CD14-positive monocyte (primary cell): Measurements from ENCODE around the gene TMOD3. TPM values are rescaled to one million over a fixed set of nuclear protein-coding genes. Genes with fewer than 3 reads are reported as not detected.

Experiments used
- DNase-seq, 3 donors: peaks; one replicate each; pipeline ENCODE4 v3.0.0-alpha.2; 2011 to 2022
- H2AFZ ChIP-seq: 2 replicates; pipeline ENCODE4 v1.6.0; 2012; ENCODE audit warnings: mild to moderate bottlenecking, low read depth, low read length, inconsistent platforms; ENCODE audit not compliant: insufficient read depth, poor library complexity, severe bottlenecking
- H3K27ac ChIP-seq, 2 donors: 1 replicate in 1 of 2; 2 replicates in 1 of 2; pipeline ENCODE4 v1.5.1; 2012 to 2013; ENCODE audit warnings: low read length in 2 of 2, control low read depth in 1 of 2, inconsistent platforms in 1 of 2, low read depth in 1 of 2, mild to moderate bottlenecking in 1 of 2
- H3K27me3 ChIP-seq, 2 donors: one replicate each; pipeline versions ENCODE4 v1.6.0 to v1.6.1; 2011 to 2013; ENCODE audit warnings: low read length in 2 of 2; ENCODE audit not compliant: control insufficient read depth in 2 of 2, insufficient read depth in 2 of 2
- H3K36me3 ChIP-seq, 2 donors: replicated peaks in 1 of 2; 1 replicate in 1 of 2; 2 replicates in 1 of 2; pipeline versions ENCODE4 v1.5.1 to v1.6.1; 2012 to 2013; ENCODE audit warnings: low read length in 2 of 2, control low read depth in 1 of 2, inconsistent platforms in 1 of 2, mild to moderate bottlenecking in 1 of 2; ENCODE audit not compliant: insufficient read depth in 2 of 2, control insufficient read depth in 1 of 2
- H3K4me1 ChIP-seq, 2 donors: 1 replicate in 1 of 2; 2 replicates in 1 of 2; pipeline versions ENCODE4 v1.5.1 to v1.6.1; 2012 to 2013; ENCODE audit warnings: low read length in 2 of 2, control low read depth in 1 of 2, inconsistent platforms in 1 of 2, mild to moderate bottlenecking in 1 of 2, moderate library complexity in 1 of 2; ENCODE audit not compliant: insufficient read depth in 2 of 2, control insufficient read depth in 1 of 2
- H3K4me2 ChIP-seq: replicated peaks from 2 replicates; pipeline ENCODE3; 2012; ENCODE audit warnings: low read length, moderate library complexity, mild to moderate bottlenecking; ENCODE audit not compliant: poor library complexity, severe bottlenecking; ENCODE audit errors: extremely low read depth
- H3K4me3 ChIP-seq, 3 experiments: fragments of 200-600 bp in 1 of 3; sonication (generic) in 1 of 3; replicated peaks in 1 of 3; 1 replicate in 2 of 3; 2 replicates in 1 of 3; pipeline ENCODE4 v1.5.1; 2011 to 2013; ENCODE audit warnings: low read length in 3 of 3, mild to moderate bottlenecking in 3 of 3, control low read depth in 2 of 3, low read depth in 2 of 3, inconsistent platforms in 1 of 3, moderate library complexity in 1 of 3
- H3K79me2 ChIP-seq: 2 replicates; pipeline ENCODE4 v1.6.0; 2012; ENCODE audit warnings: mild to moderate bottlenecking, control low read depth, inconsistent platforms, low read length, moderate library complexity; ENCODE audit not compliant: insufficient read depth
- H3K9ac ChIP-seq: 2 replicates; pipeline ENCODE4 v1.6.0; 2017; ENCODE audit warnings: low read length, mild to moderate bottlenecking; ENCODE audit not compliant: insufficient read depth, poor library complexity, severe bottlenecking
- H3K9me3 ChIP-seq, 2 donors: replicated peaks in 1 of 2; 1 replicate in 1 of 2; 2 replicates in 1 of 2; pipeline versions ENCODE4 v1.5.1 to v1.6.1; 2012 to 2013; ENCODE audit warnings: low read length in 2 of 2, control low read depth in 1 of 2; ENCODE audit not compliant: control insufficient read depth in 1 of 2, insufficient read depth in 1 of 2
- H4K20me1 ChIP-seq: 2 replicates; pipeline ENCODE4 v1.6.0; 2012; ENCODE audit warnings: mild to moderate bottlenecking, low read length, control low read depth, moderate library complexity; ENCODE audit not compliant: insufficient read depth
- H3K27ac Mint-ChIP-seq, 7 donors: one replicate each; pipeline ENCODE4 v1.8.0; 2020; ENCODE audit warnings: mild to moderate bottlenecking in 7 of 7, mixed read lengths in 7 of 7, moderate library complexity in 6 of 7, inconsistent platforms in 2 of 7
- H3K27me3 Mint-ChIP-seq, 3 donors: one replicate each; pipeline ENCODE4 v1.8.0; 2021 to 2022; ENCODE audit warnings: low read depth in 3 of 3, mild to moderate bottlenecking in 3 of 3, mixed read lengths in 3 of 3, moderate library complexity in 3 of 3, inconsistent platforms in 1 of 3
- H3K36me3 Mint-ChIP-seq, 2 donors: one replicate each; pipeline ENCODE4 v1.8.0; 2020; ENCODE audit warnings: mixed read lengths in 2 of 2, inconsistent platforms in 1 of 2, mild to moderate bottlenecking in 1 of 2
- H3K4me1 Mint-ChIP-seq: one replicate; pipeline ENCODE4 v1.8.0; 2020; ENCODE audit warnings: mild to moderate bottlenecking, mixed read lengths
- H3K4me3 Mint-ChIP-seq, 2 donors: one replicate each; pipeline ENCODE4 v1.8.0; 2020; ENCODE audit warnings: mild to moderate bottlenecking in 2 of 2, mixed read lengths in 2 of 2, moderate library complexity in 1 of 2
- H3K9me3 Mint-ChIP-seq, 7 donors: one replicate each; pipeline ENCODE4 v1.8.0; 2020 to 2022; ENCODE audit warnings: mixed read lengths in 7 of 7, mild to moderate bottlenecking in 6 of 7, moderate library complexity in 6 of 7, inconsistent platforms in 2 of 7
- WGBS: methylation state at CpG from one replicate; pipeline ENCODE4 v1.1.5; 2013; ENCODE audit warnings: missing lambda C conversion rate; ENCODE audit not compliant: insufficient coverage; 5-methylcytosine and 5-hydroxymethylcytosine counted together
- intact Hi-C, 2 donors: fragments of 100-400 bp; cut with micrococcal nuclease; formaldehyde crosslinking; loops; one replicate each; pipeline versions ENCODE4 v1.15.0 to v1.15.1; 2023
- polyA plus RNA-seq, 3 donors: library from polyadenylated mRNA; depleted of rRNA in 1 of 3; unstranded in 2 of 3; stranded (reverse) in 1 of 3; fragments of 300-500 nt in 2 of 3; fragments of >200 nt in 1 of 3; fragmentation: Illumina TruSeq in 2 of 3; gene quantifications; 1 replicate in 2 of 3; 2 replicates in 1 of 3; pipeline ENCODE4 v1.2.3, GENCODE V29; 2012 to 2021
- TF ChIP-seq, protein P1 (sequence below): fragments of 200-600 bp; IDR thresholded peaks from one replicate; pipeline ENCODE4 v1.8.0; 2022; ENCODE audit warnings: antibody characterized with exemption, mild to moderate bottlenecking

Gene TMOD3
- polyA plus RNA-seq, 3 donors: 7.7 to 34.8 (median 27.8) TPM

DNA sequence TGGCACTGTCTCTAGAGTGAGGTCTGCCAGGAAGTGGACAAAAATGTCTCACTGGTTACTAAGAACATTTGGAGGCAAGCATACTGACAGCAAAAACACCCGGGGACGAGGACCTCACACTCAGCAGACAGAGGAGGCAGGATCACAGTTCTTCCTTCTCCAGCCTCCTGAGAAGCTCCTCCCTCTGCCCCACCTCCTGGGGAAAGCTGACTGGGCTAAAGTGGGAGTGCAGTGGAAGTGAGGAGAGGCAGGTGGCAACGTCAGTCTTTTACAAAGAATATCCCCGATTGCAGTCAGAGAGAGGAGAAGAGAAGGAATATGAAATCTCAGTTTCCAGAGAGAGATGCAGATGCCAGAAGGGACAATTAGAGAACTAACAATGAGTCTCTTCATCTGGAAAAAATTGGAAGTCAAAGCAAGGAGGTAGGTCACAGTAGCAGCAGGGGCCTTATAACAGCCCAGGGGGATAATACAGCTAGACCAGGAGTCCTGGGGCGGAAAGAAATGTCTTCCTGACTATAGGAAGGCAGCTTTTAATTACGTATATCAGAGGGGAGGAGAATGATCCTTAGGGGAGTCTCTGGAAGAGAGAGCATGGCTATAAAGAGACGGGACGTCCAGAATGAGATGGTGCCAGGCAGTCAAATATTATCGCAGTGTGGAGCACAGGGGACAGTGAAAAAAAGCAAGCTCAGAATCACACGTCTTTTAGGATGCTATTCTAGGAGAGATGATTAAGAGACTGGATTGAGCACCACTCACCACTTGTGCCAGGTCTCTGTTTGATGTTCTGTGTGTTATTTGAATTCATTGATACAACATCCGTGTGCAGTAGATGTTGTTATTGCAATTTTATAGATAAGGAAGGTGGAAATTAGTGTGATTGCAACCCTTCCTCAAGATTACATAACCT lies 95.0 kb downstream of the TMOD3 start:
- DNase-seq: no peak
- Histone ChIP-seq H4K20me1 (no peaks in the 10 kb centered on the region), H3K4me1 (no peaks in the 10 kb centered on the region), H3K27ac (no peak overlapping the region), H3K4me3 (no peak overlapping the region), H2AFZ (no peak overlapping the region), H3K9me3 (no peaks in the 10 kb centered on the region), H3K79me2 (no peaks in the 10 kb centered on the region), H3K27me3 (no peaks in the 10 kb centered on the region), H3K4me2 (no peak overlapping the region), H3K9ac (no peak overlapping the region), H3K36me3 (peaks cover 54 to 95% of the 10 kb centered on the region in 2 donors)
- peak overlapping the region in 2 of 7 donors; percentile 1 to 14 for H3K27ac Mint-ChIP-seq
- intact Hi-C loops: no loop called here
- 97% methylated on average over 7 of the region's 11 CpGs for WGBS
- TF ChIP-seq, protein P1, sequence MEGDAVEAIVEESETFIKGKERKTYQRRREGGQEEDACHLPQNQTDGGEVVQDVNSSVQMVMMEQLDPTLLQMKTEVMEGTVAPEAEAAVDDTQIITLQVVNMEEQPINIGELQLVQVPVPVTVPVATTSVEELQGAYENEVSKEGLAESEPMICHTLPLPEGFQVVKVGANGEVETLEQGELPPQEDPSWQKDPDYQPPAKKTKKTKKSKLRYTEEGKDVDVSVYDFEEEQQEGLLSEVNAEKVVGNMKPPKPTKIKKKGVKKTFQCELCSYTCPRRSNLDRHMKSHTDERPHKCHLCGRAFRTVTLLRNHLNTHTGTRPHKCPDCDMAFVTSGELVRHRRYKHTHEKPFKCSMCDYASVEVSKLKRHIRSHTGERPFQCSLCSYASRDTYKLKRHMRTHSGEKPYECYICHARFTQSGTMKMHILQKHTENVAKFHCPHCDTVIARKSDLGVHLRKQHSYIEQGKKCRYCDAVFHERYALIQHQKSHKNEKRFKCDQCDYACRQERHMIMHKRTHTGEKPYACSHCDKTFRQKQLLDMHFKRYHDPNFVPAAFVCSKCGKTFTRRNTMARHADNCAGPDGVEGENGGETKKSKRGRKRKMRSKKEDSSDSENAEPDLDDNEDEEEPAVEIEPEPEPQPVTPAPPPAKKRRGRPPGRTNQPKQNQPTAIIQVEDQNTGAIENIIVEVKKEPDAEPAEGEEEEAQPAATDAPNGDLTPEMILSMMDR: no peak
- peaks cover 59 to 85% of the 10 kb centered on the region in 2 donors for H3K36me3 Mint-ChIP-seq
- H3K4me3 Mint-ChIP-seq: no peak overlapping the region
- H3K9me3 Mint-ChIP-seq: no peaks in the 10 kb centered on the region
- H3K27me3 Mint-ChIP-seq: no peaks in the 10 kb centered on the region
- no peaks in the 10 kb centered on the region for H3K4me1 Mint-ChIP-seq

DNA sequence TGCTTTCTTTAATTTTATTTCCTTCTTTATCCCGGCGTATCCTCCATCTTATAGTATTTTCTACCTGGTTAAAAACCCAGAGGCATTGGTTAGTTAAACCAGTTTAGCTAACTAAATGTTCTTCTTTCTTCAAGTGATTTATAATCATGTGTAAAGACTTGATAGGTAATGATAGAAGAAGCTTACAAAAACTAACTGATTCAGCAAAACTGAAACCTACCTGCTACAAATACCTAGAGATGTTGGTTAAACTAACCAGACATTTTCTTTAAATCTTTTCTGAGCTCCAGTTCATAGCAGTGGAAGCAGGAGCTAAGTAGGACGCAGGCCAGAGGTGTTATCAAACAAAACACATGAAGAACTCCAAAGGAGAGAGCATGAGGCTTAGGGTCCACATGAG lies 97.4 kb downstream of the TMOD3 start:
- Histone ChIP-seq H4K20me1 (no peaks in the 10 kb centered on the region), H3K36me3 (peaks cover 48 to 94% of the 10 kb centered on the region in 2 donors), H2AFZ (no peak overlapping the region), H3K27me3 (no peaks in the 10 kb centered on the region), H3K9ac (no peak overlapping the region), H3K4me3 (no peak overlapping the region), H3K4me1 (no peaks in the 10 kb centered on the region), H3K4me2 (no peak overlapping the region), H3K9me3 (no peaks in the 10 kb centered on the region), H3K27ac (no peak overlapping the region), H3K79me2 (no peaks in the 10 kb centered on the region)
- TF ChIP-seq, protein P1: no peak
- peaks cover 0 to 2% (median 0%) of the 10 kb centered on the region in 3 donors for H3K27me3 Mint-ChIP-seq
- peaks cover 62 to 78% of the 10 kb centered on the region in 2 donors for H3K36me3 Mint-ChIP-seq
- peak overlapping the region in 1 of 7 donors; percentile 26 for H3K27ac Mint-ChIP-seq
- no peak overlapping the region for H3K4me3 Mint-ChIP-seq
- H3K4me1 Mint-ChIP-seq: no peaks in the 10 kb centered on the region
- no CpG with 5 or more reads among the region's 3 CpGs for WGBS
- DNase-seq: no peak
- intact Hi-C loops: no loop called here
- no peaks in the 10 kb centered on the region for H3K9me3 Mint-ChIP-seq
